NCI-H748 treated with DMSO at 0.1 percent for 48 hours (cell line): Measurements from ENCODE around the gene AFF2.
"Not testable (repeated sequence)": the region's sequence is repeated elsewhere in the genome, so short reads cannot be mapped to it uniquely, and the experiment has no call there.

ENCODE experiments used
- DNase-seq: peaks from one replicate; lab custom pipeline; 2025; lab: John Stamatoyannopoulos, UW

The AFF2 gene

DNA sequence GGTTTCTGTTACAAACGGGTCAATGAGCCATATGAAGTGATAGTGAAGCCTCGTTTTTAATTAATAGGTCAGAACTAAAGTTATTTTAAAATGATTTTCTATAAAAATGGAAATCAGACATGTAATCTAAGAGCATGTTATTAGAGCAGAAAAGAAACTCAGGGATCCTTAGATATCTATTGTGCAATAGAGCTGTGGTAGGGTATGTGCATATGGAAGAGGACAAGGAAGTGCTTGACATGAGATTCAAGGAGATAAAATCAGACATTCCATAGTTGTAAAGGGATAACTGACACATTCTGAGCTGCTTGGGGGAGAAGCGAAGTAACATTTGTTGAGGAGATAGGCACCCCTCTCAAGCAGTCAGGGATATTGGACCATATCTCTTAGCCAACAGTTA, 143.0 kb downstream of the AFF2 start:
- DNase-seq: no peak

DNA sequence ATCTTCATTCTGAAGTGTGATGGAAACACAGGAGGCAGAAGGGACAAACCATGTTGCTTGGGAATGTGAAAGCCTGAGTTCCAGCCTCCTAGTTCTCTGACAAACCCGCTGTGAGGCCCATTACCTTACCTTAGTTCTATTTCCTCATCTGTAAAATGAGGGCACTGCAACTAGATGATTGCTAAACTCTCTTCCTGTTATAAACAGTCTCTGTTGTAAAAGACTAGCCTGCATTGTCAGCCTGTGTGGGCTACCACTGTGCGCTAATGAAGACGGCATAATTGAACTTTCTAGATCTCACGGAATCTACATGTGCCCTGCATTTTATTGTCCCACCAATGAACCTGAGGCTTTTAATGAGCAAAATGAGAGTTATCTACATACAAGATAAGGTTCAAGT, 147.2 kb downstream of the AFF2 start:
- no peak for DNase-seq

GRCh38 chrX:148649145-148649795, 148.9 kb downstream of the AFF2 start:
- DNase-seq: no peak

DNA sequence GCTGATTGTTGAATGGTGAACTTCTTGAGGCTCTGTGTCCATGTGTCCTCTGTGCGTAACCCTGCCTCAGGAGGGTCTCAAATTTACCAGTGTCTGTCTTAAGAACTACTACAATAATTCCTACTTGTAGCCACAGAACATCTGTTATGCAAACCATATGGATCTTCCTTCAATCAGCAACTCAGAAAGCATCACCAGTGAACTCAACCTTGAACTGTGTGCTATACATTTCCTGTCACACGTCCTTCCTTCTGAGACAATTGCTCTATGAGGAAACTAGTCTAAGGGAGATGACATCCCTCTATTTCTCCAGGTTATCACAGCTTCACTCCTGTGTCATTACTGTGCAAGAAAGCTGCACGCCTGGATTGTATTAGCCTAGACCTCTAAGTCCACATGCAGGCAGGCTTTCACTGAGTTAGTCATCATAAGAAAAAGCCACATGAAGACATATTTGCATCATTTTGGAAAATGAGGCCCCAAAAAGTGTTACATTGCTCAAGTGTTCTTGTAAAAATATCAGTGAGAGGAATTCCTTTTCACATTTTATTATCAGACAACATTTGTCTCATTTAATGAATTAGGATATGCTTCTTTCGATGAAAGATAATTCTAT, 157.8 kb downstream of the AFF2 start:
- DNase-seq: no peak

DNA sequence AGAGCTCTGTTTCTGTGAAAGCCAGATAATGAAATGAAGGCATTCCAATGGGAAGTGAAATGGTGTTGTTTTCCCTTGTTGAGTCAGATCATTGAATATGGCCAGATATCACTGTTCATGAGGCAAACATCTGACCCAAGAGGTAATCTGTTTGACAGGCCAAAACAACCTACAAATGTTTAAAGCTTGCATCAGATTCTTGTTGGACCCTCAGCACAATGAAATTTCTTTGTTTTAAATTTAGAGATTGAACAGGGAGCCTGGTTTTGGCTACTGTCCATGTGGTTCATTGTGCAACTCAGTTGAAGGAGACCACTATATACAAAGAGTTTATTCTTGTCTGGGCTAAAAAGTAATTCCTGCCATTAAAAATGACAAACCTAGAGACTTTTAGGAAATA, 159.1 kb downstream of the AFF2 start:
- no peak for DNase-seq

DNA sequence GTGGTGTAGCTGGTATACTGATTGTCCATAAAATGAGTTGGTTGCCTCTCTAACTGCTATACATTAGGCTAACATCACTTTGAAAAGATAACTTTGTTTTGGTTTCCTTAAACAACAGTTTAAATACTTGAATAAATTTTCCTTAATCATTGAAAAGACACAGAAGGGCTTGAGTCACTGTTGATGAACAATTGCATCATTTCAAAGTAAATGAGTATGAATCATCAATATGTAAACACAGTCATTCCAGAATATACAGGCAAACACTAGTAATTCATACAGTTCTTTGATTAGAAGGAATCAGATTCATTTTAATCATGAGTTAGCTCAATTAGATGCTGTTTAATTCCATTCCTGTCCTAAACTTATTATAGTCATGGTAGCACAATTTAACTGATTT, 160.6 kb downstream of the AFF2 start:
- no peak for DNase-seq

DNA sequence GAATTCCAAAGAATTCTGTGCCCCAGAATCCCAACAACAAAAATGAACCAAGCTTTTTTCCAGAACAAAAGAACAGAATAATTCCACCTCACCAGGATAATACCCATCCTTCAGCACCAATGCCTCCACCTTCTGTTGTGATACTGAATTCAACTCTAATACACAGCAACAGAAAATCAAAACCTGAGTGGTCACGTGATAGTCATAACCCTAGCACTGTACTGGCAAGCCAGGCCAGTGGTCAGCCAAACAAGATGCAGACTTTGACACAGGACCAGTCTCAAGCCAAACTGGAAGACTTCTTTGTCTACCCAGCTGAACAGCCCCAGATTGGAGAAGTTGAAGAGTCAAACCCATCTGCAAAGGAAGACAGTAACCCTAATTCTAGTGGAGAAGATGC, 161.6 kb downstream of the AFF2 start:
- no peak for DNase-seq

DNA sequence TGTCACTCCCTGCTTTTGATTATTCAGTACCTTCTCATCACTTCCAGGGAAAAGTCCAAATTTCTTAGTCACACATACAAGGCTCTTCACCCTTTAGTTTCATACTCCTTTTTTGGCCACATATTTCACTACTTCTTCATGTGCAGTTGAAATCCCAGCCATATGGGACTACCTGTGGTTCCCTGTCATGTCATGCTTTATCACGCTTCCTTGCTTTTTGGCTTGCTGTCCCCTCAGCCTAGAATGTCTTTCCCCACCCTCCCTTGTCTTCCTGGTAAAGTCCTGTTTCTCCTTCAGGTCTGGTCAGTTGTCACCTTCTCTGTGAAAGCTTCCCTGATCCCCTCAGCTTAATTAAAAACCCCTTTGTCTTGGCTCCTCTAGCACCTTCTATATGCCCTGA, 163.8 kb downstream of the AFF2 start:
- no peak for DNase-seq

DNA sequence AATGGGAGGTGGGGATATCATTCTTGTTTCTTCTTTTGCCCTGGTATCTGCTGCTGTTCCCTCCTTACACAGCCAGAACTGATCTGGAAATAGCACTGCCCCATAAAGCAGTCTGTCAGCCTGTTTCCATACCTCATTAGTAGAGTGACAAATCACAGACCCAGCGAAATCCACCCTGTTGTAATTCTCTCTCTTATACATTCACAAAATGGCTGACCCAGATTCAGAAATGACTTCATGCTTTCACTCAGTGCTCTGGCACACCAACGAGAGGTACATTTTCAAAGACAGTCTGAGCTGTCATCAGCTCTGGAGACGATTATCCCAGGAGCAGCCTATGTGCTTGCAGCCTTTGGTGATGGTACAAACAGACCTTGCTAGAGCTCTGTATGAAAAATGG, 164.6 kb downstream of the AFF2 start:
- no peak for DNase-seq

DNA sequence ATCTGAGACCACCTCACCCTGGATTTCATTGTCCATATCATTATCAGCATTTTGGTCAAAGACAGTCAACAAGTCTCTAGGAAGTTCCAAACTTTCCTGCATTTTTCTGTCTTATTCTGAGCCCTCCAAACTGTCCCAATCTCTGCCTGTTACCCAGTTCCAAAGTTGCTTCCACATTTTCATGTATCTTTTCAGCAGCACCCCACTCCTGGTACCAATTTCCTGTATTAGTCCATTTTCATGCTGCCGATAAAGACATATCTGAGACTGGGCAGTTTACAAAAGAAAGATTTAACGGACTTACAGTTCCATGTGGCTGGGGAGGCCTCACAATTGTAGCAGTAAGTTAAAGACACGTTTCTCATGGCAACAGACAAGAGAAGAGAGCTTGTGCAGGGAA, 168.8 kb downstream of the AFF2 start:
- not testable (repeated sequence) for DNase-seq

- no peak for DNase-seq
These were observed 169.9 kb downstream of the AFF2 start for GRCh38 chrX:148670277-148670676.

- DNase-seq: no peak
These were observed 172.1 kb downstream of the AFF2 start for GRCh38 chrX:148672517-148672916.

DNA sequence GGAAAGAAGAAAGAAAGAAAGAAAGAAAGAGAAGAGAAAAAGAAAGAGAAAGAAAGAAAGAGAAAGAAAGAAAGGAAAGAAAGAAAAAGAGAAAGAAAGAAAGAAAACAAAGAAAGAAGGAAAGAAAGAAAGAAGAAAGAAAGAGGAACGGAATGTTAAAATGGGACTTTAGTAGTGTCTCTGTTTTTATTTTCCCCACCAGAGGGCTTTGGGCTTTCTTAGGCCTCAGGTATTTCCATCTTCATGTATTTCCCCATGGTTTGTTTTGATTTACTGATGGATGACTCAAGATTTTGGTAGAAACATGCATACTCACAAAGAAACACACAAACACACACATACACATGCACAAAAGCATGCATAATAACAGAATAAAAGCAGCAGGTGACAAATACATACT, 181.2 kb downstream of the AFF2 start:
- no peak for DNase-seq

DNA sequence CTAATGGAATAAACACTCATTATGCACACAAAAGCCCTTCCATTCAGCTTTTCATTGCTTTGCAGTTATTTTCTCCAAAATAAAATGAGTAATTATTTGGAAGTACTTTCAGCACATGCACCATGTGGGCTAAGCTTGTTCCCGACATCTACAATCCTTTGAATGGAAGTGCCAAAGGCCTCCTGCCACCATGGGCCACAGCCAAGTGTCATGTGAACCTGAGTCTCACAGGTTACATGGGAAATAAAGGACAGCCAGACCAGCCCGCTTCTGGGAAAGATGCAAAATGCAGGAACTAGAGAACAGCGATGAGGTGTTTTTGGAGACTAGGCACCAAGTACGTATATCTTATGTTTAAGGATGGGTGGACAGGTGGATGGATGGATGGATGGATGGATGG, 181.8 kb downstream of the AFF2 start:
- DNase-seq: no peak

- DNase-seq: no peak
These were observed 191.0 kb downstream of the AFF2 start for GRCh38 chrX:148691456-148691855.

DNA sequence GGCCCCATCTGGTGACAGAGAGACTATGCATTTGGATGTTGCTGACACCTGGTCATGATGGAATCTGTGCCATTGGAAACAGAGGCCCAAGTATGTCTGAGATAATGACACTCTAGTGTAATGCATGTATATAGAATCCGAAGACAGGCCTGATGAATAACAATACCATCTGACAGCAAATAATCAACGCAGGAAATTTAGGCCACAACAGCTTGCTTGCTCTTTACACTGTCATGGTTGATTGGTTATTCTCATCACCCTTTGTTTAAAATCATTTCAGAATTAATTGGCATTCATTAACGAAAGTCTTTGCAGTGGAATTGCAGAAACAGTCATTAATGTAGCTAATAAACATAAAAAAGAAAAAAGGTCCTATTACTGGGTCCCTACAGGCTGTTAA, 194.8 kb downstream of the AFF2 start:
- no peak for DNase-seq

- no peak for DNase-seq
These were observed 197.8 kb downstream of the AFF2 start for GRCh38 chrX:148698221-148698620.

DNA sequence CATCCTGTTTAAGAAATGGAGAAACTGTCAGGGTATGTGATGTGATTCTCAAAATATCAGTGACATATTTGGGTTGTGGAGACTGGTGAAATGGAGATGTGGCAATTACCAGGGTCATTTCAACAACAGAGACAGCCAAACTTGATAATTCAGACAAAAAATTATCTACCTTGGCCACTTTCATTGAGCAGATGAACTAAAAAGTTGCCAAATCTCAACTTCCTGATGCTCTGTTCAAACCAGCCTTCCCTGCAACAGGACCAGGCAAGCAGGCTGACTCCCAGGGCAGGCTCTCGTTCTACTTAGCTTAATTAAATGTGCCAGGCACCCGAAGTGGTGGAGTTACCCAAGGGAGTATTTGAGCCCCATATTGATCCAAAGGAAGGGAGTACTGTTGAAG, 199.6 kb downstream of the AFF2 start:
- no peak for DNase-seq

DNA sequence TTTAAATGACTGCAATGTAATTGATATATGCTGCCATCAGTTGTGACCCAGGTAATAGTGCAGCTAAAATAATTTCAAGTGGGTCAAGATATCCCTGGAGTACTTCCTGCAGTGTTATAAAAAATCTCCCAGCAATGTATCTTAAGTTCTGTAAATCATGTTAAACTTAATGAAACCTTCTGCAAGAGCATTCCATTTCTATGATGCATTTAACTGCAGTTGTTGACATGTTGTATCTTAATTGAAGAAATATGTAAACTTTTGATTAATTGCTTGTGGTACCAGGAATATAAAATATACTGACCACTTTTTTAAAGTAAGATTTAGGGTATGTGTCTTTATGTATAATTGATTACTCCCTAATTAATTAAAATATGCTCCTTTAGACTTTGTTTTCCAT, 213.6 kb downstream of the AFF2 start:
- no peak for DNase-seq

GRCh38 chrX:148715361-148715760, 214.9 kb downstream of the AFF2 start:
- no peak for DNase-seq

- DNase-seq: no peak
These were observed 222.5 kb downstream of the AFF2 start for GRCh38 chrX:148722966-148723365.

DNA sequence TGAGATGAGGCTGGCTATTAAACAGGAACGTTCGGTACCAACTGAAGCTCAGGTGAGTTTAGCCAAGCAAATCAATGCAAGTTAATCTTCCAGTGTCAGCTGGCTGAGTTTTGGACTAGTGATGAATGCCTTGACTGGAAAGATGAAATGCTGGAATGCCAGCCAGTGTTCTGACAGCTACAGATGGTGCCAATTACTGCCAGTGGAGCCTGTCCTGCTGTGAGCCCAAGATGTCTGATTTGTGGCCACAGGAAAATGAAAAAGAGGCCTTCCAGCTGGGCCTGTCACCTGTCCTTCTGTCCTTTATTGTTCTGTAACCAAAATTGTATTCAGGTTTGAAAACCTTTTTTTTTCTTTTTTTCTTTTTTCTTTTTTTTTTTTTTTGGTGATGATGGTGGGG, 223.1 kb downstream of the AFF2 start:
- no peak for DNase-seq

DNA sequence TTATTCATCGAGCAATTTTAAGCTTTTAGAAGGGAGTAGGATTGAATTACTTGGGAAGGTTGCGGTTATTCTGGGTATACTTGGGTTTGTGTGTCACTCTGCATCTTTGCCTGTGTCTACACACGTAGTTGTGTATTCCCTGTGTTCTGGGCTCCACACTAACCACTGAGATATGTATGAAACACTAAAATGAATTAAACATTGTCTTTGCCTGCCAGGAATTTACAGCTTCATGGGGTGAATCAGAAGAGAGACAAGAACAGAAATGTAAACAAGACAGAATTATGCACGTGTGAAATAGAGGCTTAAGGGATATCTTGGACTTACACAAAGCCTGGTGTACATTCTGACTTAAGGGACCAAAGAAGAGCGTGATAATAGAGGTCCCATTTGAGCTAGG, 228.5 kb downstream of the AFF2 start:
- no peak for DNase-seq

DNA sequence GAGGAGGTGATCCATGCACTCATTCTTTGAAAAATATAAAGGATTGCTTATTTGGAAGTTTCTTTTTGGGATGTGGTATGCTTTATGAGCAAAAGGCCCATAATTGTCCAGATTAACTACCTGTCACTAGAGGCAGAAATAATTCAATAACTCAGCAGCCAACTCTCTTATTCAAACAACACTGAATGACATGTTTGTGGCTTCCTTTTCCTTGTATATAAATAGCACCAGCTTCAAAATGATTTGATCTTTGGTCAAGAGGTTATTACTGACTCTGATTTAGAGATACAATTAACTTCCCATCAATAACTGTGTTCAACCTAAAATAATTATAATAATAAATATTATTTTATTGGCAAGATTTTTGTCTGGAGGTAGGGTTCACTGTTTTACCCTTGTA, 232.3 kb downstream of the AFF2 start:
- DNase-seq: no peak
